ENCODE data around the gene MRPS27.

DNA sequence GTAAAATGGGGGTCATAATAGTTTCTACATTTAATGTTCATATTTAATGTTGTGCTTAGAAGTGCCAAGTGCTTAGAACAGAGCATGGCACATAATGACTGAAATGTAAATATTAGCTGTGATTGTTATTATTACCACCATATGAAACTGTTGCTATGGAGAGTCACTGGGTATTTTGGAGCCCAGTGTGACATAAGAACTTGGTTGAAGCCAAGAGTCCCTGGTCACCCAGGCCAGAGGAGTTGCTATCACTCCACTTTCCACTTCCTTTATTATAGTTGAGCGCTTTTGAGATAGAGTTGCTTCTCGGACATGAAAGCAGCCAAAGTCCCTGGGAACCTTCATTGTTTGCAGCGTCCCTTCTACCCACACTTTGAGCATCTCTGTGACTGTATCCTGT lies 135.6 kb downstream of the MRPS27 start:
- TF ChIP-seq POLR2A (IDR thresholded peaks at IDR 0.05; ENCODE audit: low read length), result no peak
- no peak for TF ChIP-seq GATA1 (IDR thresholded peaks at IDR 0.05; ENCODE audit: low read depth, low read length)
